ENCODE data around the gene GRK5.

Gene GRK5

GRCh38 chr10:119455609-119456434, 248.5 kb downstream of the GRK5 start:
- no peak for TF ChIP-seq CTCF (IDR thresholded peaks at IDR 0.05; ENCODE audit: low read length, missing control alignments)
- H3K4me3 ChIP-seq (replicated peaks; ENCODE audit: low read depth, low read length) = no peak overlapping the region
- DNase-seq (ENCODE audit: low read depth) = no peak

DNA sequence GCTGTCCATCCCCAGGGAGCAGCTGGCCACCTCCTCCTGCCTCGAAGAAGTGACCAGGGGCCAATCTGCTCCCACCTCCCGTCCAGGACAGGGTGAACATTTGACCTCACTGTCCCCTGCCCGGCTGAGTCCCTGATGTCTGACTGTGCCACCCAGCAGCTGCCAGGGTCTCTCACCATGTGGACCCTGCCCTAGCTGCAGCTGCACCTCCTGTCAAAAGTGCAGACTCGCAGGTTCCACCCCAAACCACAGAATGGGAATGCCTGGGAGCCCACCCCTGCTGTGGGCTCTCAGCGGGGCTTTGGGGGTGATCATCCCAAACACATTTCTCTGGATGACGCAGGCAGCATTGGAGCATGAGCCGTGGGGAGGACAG, 249.1 kb downstream of the GRK5 start:
- no peak for DNase-seq (ENCODE audit: low read depth)
- H3K4me3 ChIP-seq (replicated peaks; ENCODE audit: low read depth, low read length) = no peak overlapping the region
- no peak for TF ChIP-seq CTCF (IDR thresholded peaks at IDR 0.05; ENCODE audit: low read length, missing control alignments)

DNA sequence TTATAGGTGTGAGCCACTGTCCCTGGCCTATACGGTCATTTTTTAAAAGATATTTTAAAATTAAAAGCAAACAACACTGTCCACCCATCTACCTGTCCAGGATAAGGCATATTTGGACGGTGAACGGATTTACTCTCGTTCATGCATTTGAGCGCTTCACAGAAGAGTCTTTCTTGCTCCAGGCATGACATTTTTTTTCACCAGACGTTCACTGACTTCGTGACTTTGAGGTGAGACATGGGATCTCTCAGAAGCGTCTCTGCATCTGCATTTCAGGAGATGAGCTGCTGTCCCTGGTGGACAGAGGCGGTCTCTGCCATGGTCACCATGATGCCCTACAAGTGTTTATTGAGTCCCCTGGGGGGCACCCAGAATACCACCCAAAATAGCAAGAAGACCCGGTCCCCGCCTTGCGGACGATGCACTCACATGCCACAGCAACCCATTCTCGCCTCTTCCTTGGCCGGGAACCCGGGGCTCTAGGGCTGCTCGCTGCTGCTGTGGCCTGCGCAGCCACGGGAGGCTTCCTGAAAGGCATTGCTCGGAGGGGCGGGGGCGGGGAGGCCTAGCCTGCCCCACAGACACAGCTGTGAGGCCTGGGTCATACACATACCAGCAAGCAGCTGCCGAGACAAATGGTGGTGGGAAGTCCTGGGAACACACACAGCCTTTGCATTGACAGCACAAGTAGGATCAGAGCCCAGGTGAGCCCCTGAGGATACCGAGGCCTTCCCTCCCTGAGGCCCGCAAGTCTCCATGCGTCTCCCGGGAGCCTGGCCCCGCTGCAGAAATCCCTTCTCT, 250.8 kb downstream of the GRK5 start:
- TF ChIP-seq CTCF (IDR thresholded peaks at IDR 0.05; ENCODE audit: low read length, missing control alignments) = no peak
- H3K4me3 ChIP-seq (replicated peaks; ENCODE audit: low read depth, low read length) = no peak overlapping the region
- DNase-seq (ENCODE audit: low read depth) = no peak

DNA sequence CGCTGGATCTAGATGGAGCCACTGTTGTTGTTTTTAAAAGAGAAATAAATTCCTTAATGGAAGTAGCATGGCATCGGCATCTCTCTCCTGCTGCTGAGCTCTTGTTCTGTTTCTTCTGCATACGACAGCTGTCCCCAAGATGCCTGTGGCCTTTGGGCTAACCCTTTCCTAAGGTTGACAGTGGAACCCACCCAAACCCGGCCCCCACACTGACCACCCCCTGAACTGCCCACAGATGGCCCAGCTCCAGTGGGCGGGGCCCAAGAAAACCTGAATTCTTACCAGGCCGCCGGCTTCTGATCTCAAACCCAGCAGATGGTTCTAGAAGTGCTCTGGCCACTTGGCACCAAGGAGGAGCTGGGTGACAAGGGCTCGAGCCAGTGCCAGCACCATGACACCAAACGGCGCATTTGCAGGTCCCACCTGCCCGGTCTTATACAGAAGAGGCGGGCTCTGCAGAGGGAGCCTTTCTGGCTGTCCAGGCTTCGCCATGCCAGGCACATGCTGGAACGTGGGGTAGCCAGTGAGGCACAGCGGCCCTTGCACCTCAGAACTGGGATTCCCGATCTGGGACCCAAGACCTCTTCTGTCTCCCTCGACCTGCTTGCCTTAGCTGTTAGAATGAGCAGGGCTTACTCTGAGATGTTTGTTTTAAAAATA, 252.4 kb downstream of the GRK5 start:
- H3K4me3 ChIP-seq (replicated peaks; ENCODE audit: low read depth, low read length) = no peak overlapping the region
- DNase-seq (ENCODE audit: low read depth) = no peak
- TF ChIP-seq CTCF (IDR thresholded peaks at IDR 0.05; ENCODE audit: low read length, missing control alignments) = no peak

- no peak for DNase-seq (ENCODE audit: low read depth)
- TF ChIP-seq CTCF (IDR thresholded peaks at IDR 0.05; ENCODE audit: low read length, missing control alignments) = no peak
- H3K4me3 ChIP-seq (replicated peaks; ENCODE audit: low read depth, low read length) = no peak overlapping the region
Measured at GRCh38 chr10:119460369-119461195, 253.2 kb downstream of the GRK5 start.

- no peak for DNase-seq (ENCODE audit: low read depth)
- H3K4me3 ChIP-seq (replicated peaks; ENCODE audit: low read depth, low read length) = no peak overlapping the region
- no peak for TF ChIP-seq CTCF (IDR thresholded peaks at IDR 0.05; ENCODE audit: low read length, missing control alignments)
Measured at GRCh38 chr10:119461380-119461779, 254.0 kb downstream of the GRK5 start.

Data from fibroblast of pulmonary artery (primary cell).